Measurements from ENCODE around the gene COL28A1.

GRCh38 chr7:7516156-7516555, 19.5 kb downstream of the COL28A1 start:
- TF ChIP-seq CTCF (optimal IDR thresholded peaks at IDR 0.05 in 1 of 3, IDR thresholded peaks at IDR 0.05 in 1 of 3, conservative IDR thresholded peaks at IDR 0.05 in 1 of 3; ENCODE audit: extremely low read depth in 1 of 3, insufficient read depth in 2 of 3, low read length in 3 of 3): no peak
- no peak for TF ChIP-seq EZH2 (IDR thresholded peaks at IDR 0.05; ENCODE audit: low read length)
